SHP77 treated with DMSO at 0.1 percent for 48 hours (cell line): Measurements from ENCODE around the gene PPP2R5C.
A peak's percentile ranks its signal among the peaks of the same experiment; 100 is the strongest.
"Not testable (repeated sequence)": the region's sequence is repeated elsewhere in the genome, so short reads cannot be mapped to it uniquely, and the experiment has no call there.

Source experiments
- DNase-seq: peaks from one replicate; lab custom pipeline; 2025; lab: John Stamatoyannopoulos, UW

The PPP2R5C gene

DNA sequence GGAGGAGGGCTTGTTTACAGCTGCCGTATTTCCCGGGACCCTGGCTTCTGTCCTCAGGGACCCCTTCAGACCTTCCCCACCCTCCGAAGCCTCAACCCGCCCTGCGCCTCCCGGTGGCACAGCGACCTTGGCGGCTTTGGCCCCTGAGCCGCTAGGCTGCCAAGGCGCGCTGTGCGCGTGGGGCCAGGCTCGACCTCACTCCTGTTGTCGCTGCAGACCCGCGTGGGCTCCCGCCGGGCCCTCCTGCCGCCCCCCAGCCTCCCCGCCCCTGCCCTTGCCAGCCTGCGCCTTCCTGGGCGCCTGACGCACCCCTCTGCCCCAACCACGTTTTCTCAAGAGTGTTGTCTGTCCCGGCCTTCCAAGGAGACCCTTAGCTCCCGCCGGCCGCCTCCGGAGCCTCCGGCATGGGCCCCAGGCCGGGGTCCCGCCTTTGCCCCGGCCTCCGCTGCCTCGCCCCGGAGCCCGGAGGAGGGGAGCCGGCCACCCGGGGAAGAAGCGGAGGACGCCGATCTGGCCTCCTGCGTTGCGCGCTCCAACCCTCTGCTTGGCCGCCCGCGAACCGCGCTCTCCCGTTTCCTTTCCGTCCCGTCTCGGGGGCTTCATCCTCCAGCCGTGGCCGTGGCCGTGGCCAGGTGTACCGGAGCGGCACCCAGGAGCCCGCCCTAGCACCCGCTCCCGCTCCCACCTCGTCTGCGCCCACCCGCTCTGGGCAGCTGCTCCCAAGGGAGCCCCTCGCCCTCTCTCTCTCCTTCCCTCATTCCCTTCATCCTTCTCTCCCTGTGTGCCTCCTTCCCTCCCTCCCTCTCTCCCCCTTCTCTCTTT is 19.9 kb downstream of the PPP2R5C start:
- DNase-seq, result no peak

DNA sequence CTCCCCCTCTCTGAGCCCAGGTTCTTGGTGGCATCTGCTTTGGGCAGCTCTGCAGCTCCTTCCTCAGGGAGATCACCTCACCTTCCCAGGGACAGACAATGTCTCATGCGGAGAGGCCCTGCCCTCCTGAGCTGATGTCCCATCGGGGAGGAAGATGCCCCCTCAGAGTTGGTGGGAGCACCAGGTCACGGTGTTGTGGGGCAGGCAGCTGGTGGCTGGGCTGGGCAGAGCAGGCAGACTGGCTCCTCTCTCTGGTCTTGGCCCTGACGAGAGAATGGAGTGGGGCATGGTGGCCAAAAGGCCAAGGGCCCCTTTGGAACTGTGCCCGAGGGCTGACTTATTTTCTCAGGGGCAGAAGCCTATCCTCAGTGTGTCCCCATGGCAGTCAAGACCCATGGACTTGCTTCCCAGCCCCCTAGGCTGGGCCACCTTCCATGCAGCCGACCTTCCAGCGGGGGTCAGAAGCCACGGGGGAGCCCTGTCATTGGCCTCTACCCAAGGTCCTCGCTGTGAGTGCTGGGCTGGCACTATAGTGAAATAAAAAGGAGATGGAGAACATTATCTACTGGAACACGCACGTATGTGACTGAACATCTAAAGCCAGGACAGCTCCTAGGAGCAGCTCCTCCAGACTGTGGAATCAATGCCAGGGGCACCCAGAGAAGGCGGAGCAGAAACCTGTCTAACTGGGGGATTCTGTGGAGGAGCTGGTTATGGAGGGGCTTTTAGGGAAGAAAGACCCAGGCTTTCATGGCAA is 21.9 kb downstream of the PPP2R5C start:
- DNase-seq, result no peak

DNA sequence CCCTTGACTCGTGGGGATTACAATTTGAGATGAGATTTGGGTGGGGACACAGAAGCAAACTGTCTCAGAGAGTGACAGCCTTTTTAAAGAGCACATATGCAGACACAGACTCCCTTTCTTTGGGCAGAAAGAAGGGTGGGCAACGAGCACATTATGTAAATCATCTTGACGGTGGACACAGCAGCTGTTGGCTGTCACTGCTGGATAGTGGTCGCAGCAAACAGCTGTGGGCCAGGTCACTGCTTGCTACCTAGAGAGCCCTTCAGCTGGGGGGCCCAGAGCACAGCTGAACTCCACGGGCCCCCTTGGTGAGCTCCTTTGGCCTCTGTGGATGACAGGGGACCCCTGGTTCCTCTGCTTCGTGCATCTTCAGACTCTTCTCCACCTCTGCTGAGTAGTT is 23.1 kb downstream of the PPP2R5C start:
- no peak for DNase-seq

DNA sequence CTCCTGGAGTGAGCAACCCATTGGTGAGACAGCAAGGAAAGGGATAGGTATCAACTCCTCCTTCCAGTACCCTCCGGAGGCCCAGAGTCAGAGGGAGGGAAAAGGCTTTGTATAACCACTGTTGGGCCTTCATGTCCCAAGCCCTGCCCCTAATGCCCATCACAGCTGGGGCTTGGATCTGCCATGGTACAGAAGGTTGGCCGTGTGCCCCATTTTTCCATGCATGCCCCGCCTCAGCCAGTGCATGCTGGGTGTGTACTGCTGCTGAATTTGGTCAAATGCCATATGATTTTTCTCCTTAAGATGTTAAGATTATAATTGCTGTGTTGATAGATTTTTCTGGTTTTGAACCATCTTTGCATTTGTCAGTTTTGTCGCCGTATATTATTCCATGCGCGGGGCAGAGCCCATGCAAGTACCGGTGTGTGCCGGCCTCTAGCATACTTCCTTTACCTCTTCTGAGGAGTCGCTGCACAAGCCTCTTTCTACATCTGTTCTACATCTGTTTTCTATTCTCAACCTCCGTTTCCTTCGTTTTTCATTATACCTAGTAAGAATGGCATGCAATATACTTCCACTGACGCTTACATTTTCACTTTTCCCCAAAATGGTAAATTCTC is 26.6 kb downstream of the PPP2R5C start:
- no peak for DNase-seq

DNA sequence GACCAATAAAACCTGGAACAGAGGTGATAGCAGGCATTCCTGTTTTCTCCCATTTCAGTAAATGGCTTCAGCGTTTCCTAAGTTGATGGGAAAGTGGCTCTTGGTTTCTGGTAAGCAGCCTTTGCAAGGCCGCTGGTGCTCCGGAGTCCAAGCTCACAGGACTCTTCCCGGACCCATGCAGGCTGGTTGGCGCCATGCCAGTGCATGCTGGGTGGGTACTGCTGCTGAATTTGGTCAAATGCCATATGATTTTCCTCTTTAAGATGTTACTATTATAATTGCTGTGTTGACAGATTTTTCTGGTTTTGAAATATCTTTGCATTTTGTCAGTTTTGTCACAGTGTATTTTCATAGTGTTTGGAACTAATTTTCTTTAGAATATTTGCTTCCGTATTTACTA is 27.7 kb downstream of the PPP2R5C start:
- no peak for DNase-seq

DNA sequence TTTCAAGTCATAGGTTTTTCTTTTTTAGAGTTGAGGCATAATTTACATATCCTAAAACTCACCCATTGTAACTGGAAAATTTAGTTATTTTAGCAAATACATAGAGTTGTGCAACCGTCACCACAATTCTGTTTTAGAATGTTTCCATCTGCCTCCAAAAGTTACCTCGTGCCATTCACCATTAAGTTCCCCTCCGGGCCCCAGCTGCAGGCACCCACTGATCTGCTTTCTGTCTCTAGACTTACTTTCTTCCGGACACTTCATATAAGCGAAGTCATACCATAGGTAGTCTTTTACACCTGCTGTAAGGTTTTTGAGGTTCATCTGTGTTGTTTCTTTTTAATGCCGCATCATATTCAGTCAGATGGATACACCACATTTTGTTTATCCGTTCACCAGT is 28.7 kb downstream of the PPP2R5C start:
- no peak for DNase-seq

DNA sequence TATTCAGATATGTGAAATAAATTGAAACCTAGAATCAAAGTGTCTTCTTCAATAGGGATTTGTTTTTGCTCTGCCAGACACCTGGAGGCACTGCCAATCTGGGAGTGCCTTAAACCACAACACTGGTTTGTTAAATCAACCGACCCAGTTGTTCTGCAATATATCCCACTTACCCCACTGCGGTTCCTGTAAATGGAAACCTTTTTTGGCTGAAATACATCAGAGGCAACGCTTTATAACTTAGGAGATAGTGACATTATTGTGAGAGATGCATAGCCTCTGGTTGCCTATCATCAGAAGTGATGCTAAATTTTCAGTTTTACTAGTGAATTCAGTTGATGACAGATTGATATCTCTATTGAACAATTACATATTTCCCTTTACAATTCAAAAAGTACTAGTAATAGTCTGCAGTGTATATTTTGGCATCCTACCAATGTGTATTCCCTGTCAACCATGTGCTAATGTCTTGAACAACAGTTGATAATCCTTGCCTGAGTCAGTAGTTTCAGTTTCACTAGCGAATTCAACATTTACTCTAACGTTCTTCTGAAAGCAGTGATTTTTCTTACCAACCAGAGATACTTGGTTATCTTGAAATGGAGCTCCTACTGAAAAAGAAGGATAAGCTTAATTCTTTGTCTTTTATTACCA is 30.5 kb downstream of the PPP2R5C start:
- DNase-seq, result peak; percentile 14

DNA sequence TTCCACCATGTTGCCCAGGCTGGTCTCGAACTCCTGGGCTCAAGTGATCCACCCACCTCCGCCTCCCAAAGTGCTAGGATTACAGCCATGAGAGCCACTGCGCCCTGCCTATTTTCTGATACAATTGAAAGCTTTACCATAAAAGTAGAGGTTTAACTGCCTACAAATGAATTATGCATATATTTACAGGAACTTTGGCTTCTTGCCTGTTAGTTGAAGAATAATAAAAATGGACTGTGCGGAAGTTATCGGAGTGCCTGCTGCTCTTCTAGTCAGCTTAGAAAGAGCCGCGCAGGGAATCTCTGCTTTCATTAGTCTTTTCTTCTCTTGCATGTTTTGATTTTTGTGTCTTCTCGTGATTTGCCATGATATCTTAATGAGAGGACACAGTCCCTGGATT is 34.5 kb downstream of the PPP2R5C start:
- no peak for DNase-seq

DNA sequence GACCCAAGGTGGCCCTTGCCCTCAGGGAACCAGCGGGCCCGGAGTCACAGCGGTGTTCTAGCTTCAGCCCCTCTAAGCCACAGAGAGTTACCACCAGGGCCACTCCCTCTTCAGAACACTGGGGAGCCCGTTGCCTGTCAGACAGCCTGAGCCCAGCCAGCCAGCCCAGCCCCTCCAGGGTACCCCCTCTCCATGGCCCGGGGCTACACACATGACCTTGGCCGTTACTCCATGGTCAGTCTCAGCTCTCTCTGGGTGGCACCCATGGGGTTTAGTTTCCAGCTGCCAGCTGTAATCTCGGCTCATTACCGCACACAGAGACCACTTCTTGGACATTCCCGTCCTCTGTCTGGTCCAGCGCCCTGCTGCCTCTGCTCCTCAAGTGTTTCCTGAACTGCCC is 35.0 kb downstream of the PPP2R5C start:
- no peak for DNase-seq

DNA sequence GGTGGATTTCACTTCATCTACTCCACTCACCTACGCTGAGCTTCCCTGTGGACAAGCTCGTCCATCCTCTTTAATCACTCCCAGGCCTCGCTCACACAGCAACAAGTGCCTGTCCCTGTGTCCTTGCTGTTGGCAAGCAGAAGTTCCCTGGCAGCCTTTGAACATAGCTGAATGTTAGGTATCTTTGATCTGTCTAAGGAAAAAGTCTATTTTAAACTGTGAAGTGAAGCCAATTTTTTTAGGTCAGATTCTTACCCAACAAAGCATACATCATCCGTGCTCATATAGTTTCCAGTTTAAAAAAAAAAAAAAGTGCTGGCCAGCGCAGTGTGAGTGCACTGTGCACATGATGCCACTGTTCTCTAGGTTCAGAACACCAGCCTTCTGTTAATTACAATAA is 36.3 kb downstream of the PPP2R5C start:
- no peak for DNase-seq

DNA sequence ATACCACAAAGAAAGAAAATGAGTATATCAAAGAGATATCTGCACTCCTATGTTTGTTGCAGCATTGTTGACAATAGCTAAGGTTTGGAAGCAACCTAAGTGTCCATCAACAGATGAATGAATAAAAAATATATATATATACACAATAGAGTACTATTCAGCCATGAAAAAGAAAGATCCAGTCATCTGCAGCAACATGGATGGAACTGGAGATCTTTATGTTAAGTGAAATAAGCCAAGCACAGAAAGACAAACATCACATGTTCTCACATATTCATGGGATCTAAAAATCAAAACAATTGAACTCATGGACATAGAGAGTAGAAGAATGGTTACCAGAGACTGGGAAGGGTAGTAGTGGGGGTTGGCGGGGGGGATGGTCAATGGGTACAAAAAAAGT is 42.9 kb downstream of the PPP2R5C start:
- DNase-seq, result not testable (repeated sequence)

DNA sequence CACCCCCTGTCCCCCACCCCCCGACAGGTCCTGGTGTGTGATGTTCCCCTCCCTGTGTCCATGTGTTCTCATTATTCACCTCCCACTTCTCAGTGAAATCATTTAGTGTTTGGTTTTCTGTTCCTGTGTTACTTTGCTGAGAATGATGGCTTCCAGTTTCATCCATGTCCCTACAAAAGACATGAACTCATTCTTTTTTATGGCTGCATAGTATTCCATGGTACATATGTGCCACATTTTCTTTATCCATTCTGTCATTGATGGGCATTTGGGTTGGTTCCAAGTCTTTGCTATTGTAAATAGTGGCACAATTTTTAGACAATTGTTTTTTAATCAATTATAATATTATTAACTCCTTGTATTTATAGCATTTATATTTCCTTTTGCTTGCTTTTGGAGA is 44.7 kb downstream of the PPP2R5C start:
- not testable (repeated sequence) for DNase-seq

DNA sequence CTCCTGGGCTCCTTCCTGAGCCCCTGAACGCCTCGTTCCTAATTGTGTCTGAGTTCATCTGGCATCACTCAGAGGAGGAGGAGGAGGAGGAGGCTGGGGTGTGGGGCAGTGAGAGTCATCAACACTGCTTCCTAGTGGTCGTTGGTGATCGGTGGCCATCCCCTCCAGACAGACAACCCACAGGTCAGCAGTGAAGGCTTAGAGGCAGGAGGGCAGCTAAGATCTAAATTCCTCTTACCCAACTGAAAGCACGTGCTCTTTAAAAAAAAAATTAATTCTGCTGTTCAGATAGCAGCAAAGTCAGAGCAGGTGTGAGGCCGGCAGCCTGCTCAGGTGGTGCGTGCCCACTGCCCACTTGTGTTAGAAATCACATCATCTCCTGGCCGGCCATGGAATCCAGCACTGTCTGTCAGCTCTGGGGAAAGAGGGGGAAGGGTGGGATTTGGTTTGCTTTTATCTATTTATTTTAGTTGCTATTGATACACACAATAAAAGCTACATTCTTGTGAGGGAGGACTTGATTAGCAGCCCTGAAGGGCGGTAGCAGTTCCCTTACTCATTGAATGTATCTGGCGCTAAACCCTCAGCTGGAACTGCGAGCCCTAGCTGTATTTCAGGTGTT is 46.6 kb downstream of the PPP2R5C start:
- DNase-seq, result peak; percentile 39

DNA sequence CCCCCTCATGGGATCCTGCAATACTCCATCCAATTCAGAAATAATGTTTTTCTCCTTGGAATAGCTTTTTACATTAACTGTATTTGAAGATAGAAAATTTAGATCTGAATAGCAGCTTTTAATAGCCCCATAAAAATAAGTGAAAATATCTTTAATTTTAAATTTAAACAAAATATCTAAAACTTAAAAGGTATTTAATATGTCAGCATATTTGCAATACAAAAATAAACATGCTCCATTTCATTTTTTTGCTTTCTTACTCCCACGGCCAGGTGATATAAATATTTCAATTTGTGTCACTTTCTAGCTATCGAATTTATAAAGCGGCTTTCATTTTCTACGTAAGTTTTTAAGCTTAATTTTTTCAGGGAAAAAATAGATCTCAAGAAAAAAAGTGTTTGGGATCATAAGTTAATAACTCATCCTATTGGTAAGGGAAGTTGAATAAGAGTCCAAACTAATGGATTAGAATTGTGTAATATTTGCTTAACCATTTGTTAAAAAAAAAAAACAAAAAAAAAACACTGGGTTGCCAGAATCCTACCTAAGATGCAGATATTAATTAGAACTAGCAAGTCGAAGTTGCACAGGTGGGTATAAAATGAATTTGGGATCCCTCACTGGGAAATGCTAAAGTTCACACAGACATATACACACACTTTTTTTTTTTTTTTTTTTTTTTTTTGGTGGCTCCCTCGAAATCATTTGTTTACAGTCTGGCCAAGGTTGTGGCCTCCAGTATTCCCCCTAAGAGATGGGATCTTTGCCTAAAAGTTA is 47.6 kb downstream of the PPP2R5C start:
- DNase-seq, result no peak

DNA sequence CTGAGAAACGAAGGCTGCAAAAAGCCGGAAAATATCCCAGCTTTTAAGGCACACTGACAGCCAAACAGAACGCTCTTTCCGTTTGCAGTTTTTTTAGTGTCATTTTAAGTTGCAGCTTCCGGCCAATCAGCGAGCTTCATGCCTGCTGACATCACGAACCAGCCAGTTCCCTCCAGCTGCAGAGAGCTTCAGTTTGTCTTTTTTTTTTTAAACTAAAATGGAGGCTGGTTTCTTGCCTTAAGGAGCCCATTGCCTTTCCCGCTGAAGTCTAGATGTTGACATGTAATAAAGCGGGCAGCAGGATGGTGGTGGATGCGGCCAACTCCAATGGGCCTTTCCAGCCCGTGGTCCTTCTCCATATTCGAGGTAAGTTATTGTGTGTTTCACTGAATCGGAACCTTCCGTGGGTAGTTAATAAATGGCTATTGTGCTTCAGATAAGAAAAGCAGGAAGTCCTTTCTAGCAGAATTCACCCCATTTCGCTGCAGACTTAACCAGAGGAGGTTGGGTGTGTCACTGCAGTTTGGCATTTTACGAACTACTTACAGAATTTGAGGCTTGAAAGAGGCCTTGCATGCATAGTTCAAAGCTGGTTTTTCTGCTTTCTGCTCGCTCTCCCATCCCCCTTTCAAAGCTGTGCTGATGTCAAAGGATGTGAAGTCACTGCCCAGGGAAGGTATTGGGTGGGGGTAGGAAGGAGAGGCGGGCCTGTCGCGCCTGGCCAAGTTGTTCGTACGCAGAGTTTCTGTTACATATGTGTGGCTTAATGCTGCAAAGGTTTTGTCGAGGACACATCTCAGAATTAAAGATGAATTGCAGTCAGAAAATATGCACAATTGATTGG is 48.4 kb downstream of the PPP2R5C start:
- peak; percentile 94 for DNase-seq

DNA sequence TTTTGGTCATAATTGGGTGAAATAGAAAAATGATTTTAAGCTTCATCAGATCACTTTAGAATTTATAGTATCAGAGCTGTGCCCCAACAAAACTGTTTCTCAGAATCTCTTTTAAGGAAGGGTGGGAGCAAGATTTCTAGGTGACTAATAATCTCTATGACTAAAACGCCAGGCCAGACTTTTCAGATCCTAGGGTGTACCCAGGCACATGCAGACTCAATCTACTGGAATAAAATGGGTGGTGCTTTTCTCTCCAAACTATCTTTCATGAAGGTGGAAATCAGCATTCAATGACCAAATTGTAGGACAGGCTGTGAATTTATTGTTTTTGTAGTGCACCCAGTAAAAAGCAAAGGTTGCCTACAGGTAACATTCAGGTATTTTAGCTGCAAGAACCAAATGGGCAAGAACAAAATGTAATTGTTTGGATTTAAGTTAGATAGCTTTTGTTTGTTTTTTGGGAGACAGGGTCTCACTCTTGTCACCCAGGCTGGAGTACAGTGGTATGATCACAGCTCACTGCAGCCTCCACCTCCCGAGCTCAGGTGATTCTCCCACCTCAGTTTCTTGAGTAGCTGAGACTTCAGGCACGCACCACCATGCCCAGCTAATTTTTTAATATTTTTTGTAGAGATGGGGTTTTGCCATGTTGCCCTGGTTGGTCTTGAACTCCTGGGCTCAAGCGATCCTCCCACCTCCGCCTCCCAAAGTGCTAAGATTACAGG is 49.5 kb downstream of the PPP2R5C start:
- DNase-seq, result no peak

DNA sequence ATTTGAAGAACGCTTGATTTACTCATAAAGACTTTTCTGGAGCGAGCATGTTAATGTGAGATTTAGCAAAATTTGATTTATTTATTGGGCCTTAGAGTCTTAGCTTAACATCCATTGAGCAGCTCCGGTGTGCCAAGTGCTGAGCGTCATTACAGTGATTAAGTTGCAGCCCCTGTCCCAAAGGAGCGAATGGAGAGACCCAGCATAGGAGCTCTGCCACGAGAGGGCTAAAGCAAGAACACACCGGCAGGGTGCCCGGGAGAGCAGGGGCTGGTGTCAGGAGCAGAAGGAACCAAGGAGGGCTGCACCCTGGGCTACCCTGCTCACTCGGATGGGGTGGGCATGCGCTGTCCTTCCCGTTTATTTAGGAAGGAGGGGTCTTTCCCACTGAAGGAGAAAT is 50.6 kb downstream of the PPP2R5C start:
- DNase-seq, result no peak

DNA sequence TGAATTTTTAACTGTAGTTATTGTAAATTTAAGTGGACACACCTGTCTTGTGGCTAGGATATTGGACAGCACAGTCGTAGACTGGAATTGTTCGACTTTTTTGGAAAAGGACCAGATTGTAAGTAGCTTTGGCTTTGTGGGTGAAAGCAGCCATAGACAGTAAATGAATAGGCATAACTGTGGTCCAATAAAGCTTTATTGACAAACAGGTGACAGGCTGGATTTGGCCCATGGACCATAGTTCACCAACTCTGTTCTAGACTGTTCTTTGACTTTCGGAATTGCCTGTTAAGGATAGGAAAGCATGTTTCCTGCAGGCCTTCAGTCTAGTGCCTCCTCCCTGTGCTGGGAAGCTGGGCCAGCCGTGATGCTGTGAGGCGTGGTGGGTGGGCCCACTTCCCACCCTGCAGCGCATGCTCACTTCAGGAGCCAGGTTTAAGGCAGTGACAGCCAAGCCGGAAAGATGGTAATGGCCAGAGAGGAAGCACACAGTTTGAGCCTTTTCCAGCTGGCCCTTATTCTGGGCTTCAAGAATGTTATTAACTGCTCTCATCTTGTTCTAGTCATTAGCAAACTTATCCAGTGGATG is 51.8 kb downstream of the PPP2R5C start:
- no peak for DNase-seq

DNA sequence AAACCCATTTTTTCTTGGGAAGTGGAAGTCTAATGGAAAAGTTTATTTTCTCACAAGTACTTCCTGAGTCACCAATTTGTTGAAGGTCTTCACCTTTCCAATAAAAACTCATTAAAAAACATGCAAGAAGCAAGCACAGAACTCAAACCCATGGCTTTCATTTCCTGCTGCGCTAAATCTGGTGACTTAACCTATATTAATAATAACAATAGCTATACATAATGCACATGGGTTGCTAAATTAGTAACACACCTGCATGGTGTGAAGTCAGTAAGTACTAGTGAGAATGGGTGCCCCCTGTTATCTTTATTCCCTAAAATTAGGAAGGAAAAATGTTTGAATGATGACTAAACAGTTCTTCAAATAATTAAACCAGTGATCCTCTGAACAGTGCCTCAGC is 52.3 kb downstream of the PPP2R5C start:
- no peak for DNase-seq
